ENCODE data around the gene PRKCI.

Gene PRKCI

GRCh38 chr3:170346481-170347392, 124.5 kb downstream of the PRKCI start:
- DNase-seq = no peak

GRCh38 chr3:170350515-170351413, 128.5 kb downstream of the PRKCI start:
- no peak for DNase-seq

- DNase-seq = no peak
These were observed 130.7 kb downstream of the PRKCI start for GRCh38 chr3:170352936-170353335.

GRCh38 chr3:170353485-170353884, 131.3 kb downstream of the PRKCI start:
- DNase-seq = no peak

GRCh38 chr3:170354760-170355159, 132.5 kb downstream of the PRKCI start:
- DNase-seq = no peak

Data from CD4-positive, alpha-beta T cell treated with Interleukin-17A for 4 hours (primary cell).